OCI-LY3 (cell line): ENCODE data around the gene INSRR.

Experiments used
- EZH2phosphoT487 ChIP-seq: fragments of 200-600 bp; shearing (Covaris generic); IDR thresholded peaks from 2 replicates; pipeline ENCODE4 v1.6.1; 2018; ENCODE audit warnings: antibody characterized with exemption, mixed run types, low read depth
- TF ChIP-seq, protein P1 (sequence below): fragments of 200-600, 300-600 bp; sonication (generic); IDR thresholded peaks from 2 replicates; pipeline ENCODE4 v1.5.1; 2014; ENCODE audit warnings: antibody characterized with exemption, low read length, low read depth

DNA sequence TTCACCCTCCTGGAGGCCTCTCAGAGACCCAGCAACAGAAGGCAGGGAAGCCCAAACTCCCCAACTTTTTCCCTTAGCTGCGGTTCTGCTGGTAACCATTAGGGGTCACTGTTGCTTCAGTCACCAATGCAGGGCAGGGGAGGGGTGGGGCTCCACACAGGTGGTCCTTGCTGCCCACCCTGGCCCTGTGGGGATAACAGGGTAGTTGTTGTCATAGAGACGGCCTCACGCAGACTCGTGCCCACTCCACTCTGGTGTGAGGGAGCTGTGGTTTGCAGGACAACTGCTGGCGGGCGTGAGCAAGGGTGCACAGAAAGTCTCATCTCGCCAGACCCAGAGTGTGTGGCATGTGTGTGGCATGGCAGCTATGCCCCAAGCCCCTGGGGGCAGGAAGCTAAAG, 19.9 kb downstream of the INSRR start:
- TF ChIP-seq, protein P1, sequence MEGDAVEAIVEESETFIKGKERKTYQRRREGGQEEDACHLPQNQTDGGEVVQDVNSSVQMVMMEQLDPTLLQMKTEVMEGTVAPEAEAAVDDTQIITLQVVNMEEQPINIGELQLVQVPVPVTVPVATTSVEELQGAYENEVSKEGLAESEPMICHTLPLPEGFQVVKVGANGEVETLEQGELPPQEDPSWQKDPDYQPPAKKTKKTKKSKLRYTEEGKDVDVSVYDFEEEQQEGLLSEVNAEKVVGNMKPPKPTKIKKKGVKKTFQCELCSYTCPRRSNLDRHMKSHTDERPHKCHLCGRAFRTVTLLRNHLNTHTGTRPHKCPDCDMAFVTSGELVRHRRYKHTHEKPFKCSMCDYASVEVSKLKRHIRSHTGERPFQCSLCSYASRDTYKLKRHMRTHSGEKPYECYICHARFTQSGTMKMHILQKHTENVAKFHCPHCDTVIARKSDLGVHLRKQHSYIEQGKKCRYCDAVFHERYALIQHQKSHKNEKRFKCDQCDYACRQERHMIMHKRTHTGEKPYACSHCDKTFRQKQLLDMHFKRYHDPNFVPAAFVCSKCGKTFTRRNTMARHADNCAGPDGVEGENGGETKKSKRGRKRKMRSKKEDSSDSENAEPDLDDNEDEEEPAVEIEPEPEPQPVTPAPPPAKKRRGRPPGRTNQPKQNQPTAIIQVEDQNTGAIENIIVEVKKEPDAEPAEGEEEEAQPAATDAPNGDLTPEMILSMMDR = peak; percentile 97
- TF ChIP-seq EZH2phosphoT487 = no peak
